Hepatocyte (in vitro differentiated cells): ENCODE data around the gene VRK1.

Source experiments
- EZH2 ChIP-seq: fragments of 200-600 bp; sonication (generic); IDR thresholded peaks from 2 replicates; pipeline ENCODE4 v1.6.1; 2016; ENCODE audit warnings: antibody characterized with exemption, mild to moderate bottlenecking, borderline replicate concordance
- TF ChIP-seq, protein P1 (sequence below): fragments of 200-600 bp; sonication (generic); IDR thresholded peaks from 2 replicates; pipeline ENCODE4 v1.5.1; 2016; ENCODE audit warnings: antibody characterized with exemption, mild to moderate bottlenecking; ENCODE audit not compliant: poor library complexity

DNA sequence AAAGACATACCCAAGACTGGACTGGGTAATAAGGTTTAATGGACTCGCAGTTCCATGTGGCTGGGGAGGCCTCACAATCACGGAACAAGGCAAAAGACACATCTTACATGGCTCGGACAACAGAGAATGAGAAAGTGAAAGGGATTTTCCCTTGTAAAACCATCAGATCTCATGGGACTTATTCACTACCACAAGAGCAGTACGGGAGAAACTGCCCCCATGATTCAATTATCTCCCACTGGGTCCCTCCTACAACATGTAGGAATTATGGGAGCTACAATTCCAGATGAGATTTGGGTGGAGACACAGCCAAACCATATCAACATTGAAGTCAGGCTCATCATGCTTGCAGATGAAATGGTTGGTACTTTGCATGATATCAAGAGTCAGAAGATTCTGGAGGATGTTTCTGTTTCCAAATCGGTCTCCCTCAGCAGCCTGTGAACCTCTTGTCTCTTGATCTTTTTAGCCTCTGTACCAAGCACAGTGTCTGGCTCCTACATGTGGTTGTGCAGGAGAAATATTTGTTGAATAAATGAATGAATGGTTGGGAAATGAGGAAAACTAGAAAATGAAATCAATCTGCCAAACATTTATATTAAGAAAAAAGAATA, 98.6 kb downstream of the VRK1 start:
- TF ChIP-seq EZH2 = no peak
- TF ChIP-seq, protein P1, sequence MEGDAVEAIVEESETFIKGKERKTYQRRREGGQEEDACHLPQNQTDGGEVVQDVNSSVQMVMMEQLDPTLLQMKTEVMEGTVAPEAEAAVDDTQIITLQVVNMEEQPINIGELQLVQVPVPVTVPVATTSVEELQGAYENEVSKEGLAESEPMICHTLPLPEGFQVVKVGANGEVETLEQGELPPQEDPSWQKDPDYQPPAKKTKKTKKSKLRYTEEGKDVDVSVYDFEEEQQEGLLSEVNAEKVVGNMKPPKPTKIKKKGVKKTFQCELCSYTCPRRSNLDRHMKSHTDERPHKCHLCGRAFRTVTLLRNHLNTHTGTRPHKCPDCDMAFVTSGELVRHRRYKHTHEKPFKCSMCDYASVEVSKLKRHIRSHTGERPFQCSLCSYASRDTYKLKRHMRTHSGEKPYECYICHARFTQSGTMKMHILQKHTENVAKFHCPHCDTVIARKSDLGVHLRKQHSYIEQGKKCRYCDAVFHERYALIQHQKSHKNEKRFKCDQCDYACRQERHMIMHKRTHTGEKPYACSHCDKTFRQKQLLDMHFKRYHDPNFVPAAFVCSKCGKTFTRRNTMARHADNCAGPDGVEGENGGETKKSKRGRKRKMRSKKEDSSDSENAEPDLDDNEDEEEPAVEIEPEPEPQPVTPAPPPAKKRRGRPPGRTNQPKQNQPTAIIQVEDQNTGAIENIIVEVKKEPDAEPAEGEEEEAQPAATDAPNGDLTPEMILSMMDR = no peak
